Body of pancreas (tissue), 4 donors: ENCODE measurements around the gene FMO1. TPM values are rescaled to one million over a fixed set of nuclear protein-coding genes. Genes with fewer than 3 reads are reported as not detected.
A peak's percentile ranks its signal among the peaks of the same experiment; 100 is the strongest.
"Not testable (repeated sequence)": the region's sequence is repeated elsewhere in the genome, so short reads cannot be mapped to it uniquely, and the experiment has no call there.

Experiments
- ATAC-seq: fragments of 150-250 bp; one replicate; pipeline ENCODE4 v1.9.1; 2016
- DNase-seq, 4 donors: peaks; one replicate each; pipeline ENCODE4 v3.0.0-alpha.2; 2019
- H3K27ac ChIP-seq, 4 donors: fragments of 200-600 bp; sonication (generic); 1 replicate in 3 of 4; 2 replicates in 1 of 4; pipeline versions ENCODE4 v1.5.1 to v1.6.1; 2016 to 2019; ENCODE audit warnings: mild to moderate bottlenecking in 1 of 4, mixed read lengths in 1 of 4, moderate library complexity in 1 of 4
- H3K27me3 ChIP-seq, 2 donors: fragments of 200-600 bp; sonication (generic); one replicate each; pipeline ENCODE4 v1.6.0; 2016; ENCODE audit warnings: mild to moderate bottlenecking in 1 of 2
- H3K36me3 ChIP-seq, 2 donors: fragments of 200-600 bp; sonication (generic); replicated peaks in 1 of 2; 2 replicates each; pipeline ENCODE4 v1.5.1; 2016; ENCODE audit warnings: low read depth in 2 of 2; ENCODE audit not compliant: insufficient read depth in 1 of 2
- H3K4me1 ChIP-seq: fragments of 200-600 bp; sonication (generic); one replicate; pipeline ENCODE4 v1.6.0; 2016
- H3K4me3 ChIP-seq, 2 donors: fragments of 200-600 bp; sonication (generic); 1 replicate in 1 of 2; 2 replicates in 1 of 2; pipeline ENCODE4 v1.5.1; 2016 to 2019
- H3K9me3 ChIP-seq, 3 donors: fragments of 200-600 bp; sonication (generic); 1 replicate in 2 of 3; 2 replicates in 1 of 3; pipeline ENCODE4 v1.5.1; 2016
- POLR2A ChIP-seq, 3 donors: fragments of 450-650 bp; IDR thresholded peaks; one replicate each; pipeline ENCODE4 v1.6.1; 2016; ENCODE audit warnings: antibody characterized with exemption in 3 of 3, mild to moderate bottlenecking in 2 of 3
- WGBS, 2 donors: methylation state at CpG; one replicate each; pipeline ENCODE4 v1.1.5; 2017; 5-methylcytosine and 5-hydroxymethylcytosine counted together
- intact Hi-C: fragments of 100-400 bp; cut with DNase I; formaldehyde crosslinking; loops from one replicate; pipeline ENCODE4 v1.15.1; 2023
- total RNA-seq, 2 donors: library from RNA; depleted of rRNA; stranded (reverse); fragments of >200 nt; gene quantifications; one replicate each; pipeline ENCODE4 v1.1.0, GENCODE V29; 2016
- TF ChIP-seq, protein P1 (sequence below), 7 experiments: fragments of 450-650 bp in 4 of 7; fragments of 200-600 bp in 3 of 7; sonication (generic) in 3 of 7; IDR thresholded peaks; one replicate each; pipeline ENCODE4 v1.5.1; 2016 to 2019; ENCODE audit warnings: antibody characterized with exemption in 7 of 7

FMO1 gene
- total RNA-seq, 2 donors from 2014 or later, result 0.99 to 3.1 TPM

DNA sequence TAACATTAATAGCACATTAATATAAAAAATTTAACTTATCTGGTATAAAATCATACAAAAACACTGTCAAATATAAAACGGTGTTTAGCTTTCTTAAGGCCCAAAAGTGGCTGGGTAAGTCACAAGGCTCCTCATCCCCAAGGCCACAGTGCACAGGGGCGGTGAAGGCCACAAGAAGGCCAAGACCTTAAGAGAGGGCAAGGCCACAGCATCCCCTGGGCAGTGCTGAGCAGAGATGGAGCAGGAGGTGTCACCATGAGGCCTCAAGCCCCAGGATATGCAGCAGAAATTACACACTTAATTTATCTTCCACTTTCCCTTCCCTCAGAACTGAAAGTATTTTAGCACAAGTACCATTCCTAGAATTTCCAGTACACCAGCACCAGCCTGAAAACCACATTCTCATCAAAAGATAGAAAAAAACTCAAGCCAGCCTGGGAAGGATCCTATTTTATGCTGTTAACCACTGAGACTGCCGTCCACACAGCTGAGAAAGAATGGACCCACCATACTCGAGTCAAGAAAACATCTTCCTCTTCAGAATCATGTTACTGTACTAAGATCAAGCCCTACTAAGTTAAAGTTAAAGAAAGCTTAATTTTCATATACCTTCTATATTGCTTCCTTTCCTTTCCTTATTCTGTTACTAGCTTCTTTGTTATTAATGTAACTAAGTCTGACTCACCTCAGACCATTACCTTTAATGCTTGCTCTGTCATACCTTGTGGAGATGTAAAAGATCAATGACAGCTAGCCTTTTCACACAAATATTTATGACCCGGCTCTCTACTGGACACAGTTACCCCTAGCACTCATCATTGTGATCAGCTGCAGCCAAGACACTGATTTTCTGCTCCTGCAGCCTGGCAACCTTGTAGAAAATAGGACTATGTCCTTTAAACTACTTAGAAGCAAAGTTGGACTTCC lies 26.4 kb upstream of the FMO1 start:
- H3K27ac ChIP-seq, result peak overlapping the region in 1 of 4 donors; percentile 18
- no peaks in the 10 kb centered on the region for H3K36me3 ChIP-seq
- intact Hi-C loops, result loop anchor here (10.0 kb wide), 1 partner anchor 257 kb away; no protein-coding TSS in a partner anchor
- no peak for ATAC-seq
- peaks cover 19% of the 10 kb centered on the region for H3K4me1 ChIP-seq
- H3K27me3 ChIP-seq, result no peaks in the 10 kb centered on the region
- no peak for DNase-seq
- H3K4me3 ChIP-seq, result no peak overlapping the region
- 58 to 73% methylated on average over 5 of the region's 5 CpGs for WGBS, 2 donors
- no peaks in the 10 kb centered on the region for H3K9me3 ChIP-seq
- TF ChIP-seq, protein P1, sequence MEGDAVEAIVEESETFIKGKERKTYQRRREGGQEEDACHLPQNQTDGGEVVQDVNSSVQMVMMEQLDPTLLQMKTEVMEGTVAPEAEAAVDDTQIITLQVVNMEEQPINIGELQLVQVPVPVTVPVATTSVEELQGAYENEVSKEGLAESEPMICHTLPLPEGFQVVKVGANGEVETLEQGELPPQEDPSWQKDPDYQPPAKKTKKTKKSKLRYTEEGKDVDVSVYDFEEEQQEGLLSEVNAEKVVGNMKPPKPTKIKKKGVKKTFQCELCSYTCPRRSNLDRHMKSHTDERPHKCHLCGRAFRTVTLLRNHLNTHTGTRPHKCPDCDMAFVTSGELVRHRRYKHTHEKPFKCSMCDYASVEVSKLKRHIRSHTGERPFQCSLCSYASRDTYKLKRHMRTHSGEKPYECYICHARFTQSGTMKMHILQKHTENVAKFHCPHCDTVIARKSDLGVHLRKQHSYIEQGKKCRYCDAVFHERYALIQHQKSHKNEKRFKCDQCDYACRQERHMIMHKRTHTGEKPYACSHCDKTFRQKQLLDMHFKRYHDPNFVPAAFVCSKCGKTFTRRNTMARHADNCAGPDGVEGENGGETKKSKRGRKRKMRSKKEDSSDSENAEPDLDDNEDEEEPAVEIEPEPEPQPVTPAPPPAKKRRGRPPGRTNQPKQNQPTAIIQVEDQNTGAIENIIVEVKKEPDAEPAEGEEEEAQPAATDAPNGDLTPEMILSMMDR (IDR thresholded peaks at IDR 0.05), result no peak
- TF ChIP-seq POLR2A (IDR thresholded peaks at IDR 0.05), result no peak

DNA sequence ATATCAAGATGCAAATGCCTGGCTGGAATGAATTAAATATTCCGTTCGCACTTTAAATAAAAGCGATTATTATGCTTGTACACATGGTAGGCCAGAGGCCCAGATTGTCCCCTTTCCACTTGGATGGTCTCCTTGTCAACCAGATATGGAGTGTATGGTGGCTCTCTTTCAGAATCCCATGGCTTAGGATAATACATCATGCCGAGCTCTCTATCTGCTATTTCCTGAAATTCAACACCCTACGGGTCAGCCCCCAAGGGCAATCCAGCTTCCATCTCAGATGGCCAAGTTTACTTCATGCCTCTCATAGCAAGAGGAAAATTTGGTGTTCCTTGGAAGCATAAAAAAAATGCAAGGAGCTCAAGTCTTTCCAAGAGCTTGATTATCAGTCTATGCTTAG lies 25.4 kb upstream of the FMO1 start:
- TF ChIP-seq, protein P1 (IDR thresholded peaks at IDR 0.05), result no peak
- TF ChIP-seq POLR2A (IDR thresholded peaks at IDR 0.05), result no peak
- DNase-seq, result no peak
- ATAC-seq, result no peak
- intact Hi-C loops, result loop anchor here (10.0 kb wide), 1 partner anchor 258 kb away; no protein-coding TSS in a partner anchor
- Histone ChIP-seq H3K9me3 (no peaks in the 10 kb centered on the region), H3K27ac (no peak overlapping the region), H3K27me3 (no peaks in the 10 kb centered on the region), H3K4me3 (no peak overlapping the region), H3K36me3 (no peaks in the 10 kb centered on the region), H3K4me1 (peaks cover 19% of the 10 kb centered on the region)
- 76% methylated on average over 5 of the region's 5 CpGs for WGBS, 2 donors

DNA sequence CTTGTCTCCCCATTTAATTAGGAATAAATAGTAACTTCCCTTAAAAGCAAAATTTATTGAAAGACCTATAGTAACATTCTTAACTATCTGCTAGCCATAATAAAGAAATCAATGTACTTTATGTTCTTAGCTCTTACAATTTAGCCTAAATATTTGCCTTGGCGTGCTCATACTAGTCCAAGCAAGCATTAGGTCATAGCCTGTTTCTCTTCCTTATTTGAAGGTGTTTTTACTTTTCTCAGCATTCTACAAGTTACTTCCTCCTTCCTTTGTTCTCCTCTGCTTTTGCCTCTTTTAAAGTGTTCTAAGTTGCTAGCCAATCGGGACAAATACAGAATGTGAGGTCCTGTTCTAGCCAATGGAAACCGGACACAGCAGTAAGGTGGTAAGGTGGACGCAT lies 24.0 kb upstream of the FMO1 start:
- not testable (repeated sequence) for DNase-seq, ATAC-seq, H3K27me3 ChIP-seq, H3K9me3 ChIP-seq, H3K27ac ChIP-seq, H3K4me3 ChIP-seq, H3K4me1 ChIP-seq, H3K36me3 ChIP-seq
- intact Hi-C loops, result loop anchor here (10.0 kb wide), 1 partner anchor 259 kb away; no protein-coding TSS in a partner anchor
- WGBS, 2 donors, result 77 to 82% methylated on average over 4 of the region's 4 CpGs

DNA sequence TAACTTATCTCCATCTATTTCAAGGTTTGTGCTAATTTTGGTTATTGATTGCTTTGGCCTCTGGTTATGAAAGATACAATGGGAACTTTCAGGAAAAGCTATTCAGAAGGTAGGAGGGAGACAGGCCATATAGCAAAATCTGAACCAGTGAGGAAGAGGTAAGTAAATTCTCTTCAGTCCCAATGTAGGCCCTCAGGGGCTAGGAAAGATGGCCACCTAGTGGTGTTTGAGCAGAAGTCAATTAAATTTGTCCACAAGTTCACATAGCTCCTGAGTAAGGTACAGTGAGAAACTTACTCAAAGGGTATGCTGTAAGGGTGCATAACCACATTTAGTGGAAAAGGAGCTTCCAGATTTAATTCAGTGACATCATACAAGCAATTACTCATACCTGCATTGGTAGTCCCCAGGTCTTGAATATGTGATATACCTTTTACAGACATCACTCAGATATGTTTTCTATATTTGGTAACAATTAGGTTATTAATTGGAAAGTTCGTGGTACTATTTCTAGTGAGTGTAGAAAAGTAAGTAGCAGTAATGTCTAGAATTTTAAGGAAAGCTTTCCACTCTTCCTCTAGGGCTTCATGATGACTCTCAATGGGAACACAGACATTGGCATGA lies 21.4 kb upstream of the FMO1 start:
- TF ChIP-seq POLR2A (IDR thresholded peaks at IDR 0.05), result no peak
- TF ChIP-seq, protein P1 (IDR thresholded peaks at IDR 0.05), result peak; percentile 30 to 95 (median 83)
- ATAC-seq (peak; percentile 82), DNase-seq (peak; percentile 45 to 64 (median 53))
- Histone ChIP-seq H3K4me3 (no peak overlapping the region), H3K4me1 (peaks cover 4% of the 10 kb centered on the region), H3K36me3 (no peaks in the 10 kb centered on the region), H3K27ac (no peak overlapping the region), H3K9me3 (no peaks in the 10 kb centered on the region), H3K27me3 (no peaks in the 10 kb centered on the region)
- intact Hi-C loops, result loop anchor here (10.0 kb wide), 1 partner anchor 262 kb away; no protein-coding TSS in a partner anchor
- WGBS, 2 donors, result 29 to 45% methylated on average over 1 of the region's 1 CpG

DNA sequence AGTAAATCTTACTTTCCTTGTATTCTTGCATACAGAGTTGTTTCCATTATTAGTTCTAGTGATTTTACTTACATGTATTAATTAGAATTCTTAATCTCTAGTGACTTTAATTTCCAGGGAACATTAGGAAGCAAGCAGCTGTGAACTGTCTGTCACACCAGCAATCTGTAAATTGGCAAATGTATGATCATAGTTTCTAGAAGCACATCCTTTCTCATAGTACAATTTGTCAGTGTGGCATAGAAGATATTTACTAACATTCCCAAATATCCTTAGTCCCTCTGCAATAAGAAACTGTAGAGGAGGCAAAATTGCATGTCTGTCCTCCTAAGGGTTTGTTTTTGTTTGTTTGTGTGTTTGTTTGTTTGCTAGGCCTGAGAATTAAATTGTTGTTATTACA lies 17.0 kb upstream of the FMO1 start:
- no peak for ATAC-seq
- TF ChIP-seq, protein P1 (IDR thresholded peaks at IDR 0.05), result no peak
- TF ChIP-seq POLR2A (IDR thresholded peaks at IDR 0.05), result no peak
- no peak overlapping the region for H3K4me3 ChIP-seq
- H3K36me3 ChIP-seq, result no peaks in the 10 kb centered on the region
- H3K9me3 ChIP-seq, result no peaks in the 10 kb centered on the region
- H3K27ac ChIP-seq, result no peak overlapping the region
- DNase-seq, result no peak
- no peaks in the 10 kb centered on the region for H3K27me3 ChIP-seq
- intact Hi-C loops, result no loop called here
- no peaks in the 10 kb centered on the region for H3K4me1 ChIP-seq
